Islet precursor cell (in vitro differentiated cells): ENCODE results near the gene CGB2.
"Not testable (repeated sequence)": the region's sequence is repeated elsewhere in the genome, so short reads cannot be mapped to it uniquely, and the experiment has no call there.

Source experiments
- DNase-seq: peaks from one replicate; pipeline ENCODE4 v3.0.0-alpha.2; 2018

CGB2 gene

GRCh38 chr19:49011194-49011593 is 20.5 kb upstream of the CGB2 start:
- no peak for DNase-seq

- DNase-seq = peak; percentile 61
Observed at GRCh38 chr19:49014123-49014869, 17.4 kb upstream of the CGB2 start.

GRCh38 chr19:49014870-49015255 is 16.8 kb upstream of the CGB2 start:
- peak; percentile 48 for DNase-seq

GRCh38 chr19:49016067-49016839 is 15.4 kb upstream of the CGB2 start:
- DNase-seq = peak; percentile 14

- DNase-seq = no peak
Observed at GRCh38 chr19:49017041-49017665, 14.5 kb upstream of the CGB2 start, which contains the start of gene LHB. Gene LHB, minus strand, starts transcription at chr19:49017091. Its CDS starts 10 bp downstream, at chr19:49017081.

GRCh38 chr19:49017666-49018351 is 13.9 kb upstream of the CGB2 start:
- DNase-seq = peak; percentile 89

GRCh38 chr19:49018388-49019241 is 13.1 kb upstream of the CGB2 start:
- peak; percentile 51 for DNase-seq

- peak; percentile 79 for DNase-seq
Observed at GRCh38 chr19:49019242-49019932, 12.3 kb upstream of the CGB2 start.

- DNase-seq = peak; percentile 59
Observed at GRCh38 chr19:49020342-49020741, 11.3 kb upstream of the CGB2 start.

- DNase-seq = peak; percentile 56
Observed at GRCh38 chr19:49020931-49021895, 10.5 kb upstream of the CGB2 start.

- no peak for DNase-seq
Observed at GRCh38 chr19:49022116-49022515, 9.6 kb upstream of the CGB2 start.

- DNase-seq = not testable (repeated sequence)
Observed at GRCh38 chr19:49024233-49024632, 7.5 kb upstream of the CGB2 start, which contains the start of gene CGB3. Gene CGB3, minus strand, starts transcription at chr19:49024333. Its CDS starts 362 bp downstream, at chr19:49023971.

GRCh38 chr19:49025088-49025487 is 6.6 kb upstream of the CGB2 start:
- not testable (repeated sequence) for DNase-seq

- DNase-seq = not testable (repeated sequence)
Observed at GRCh38 chr19:49025599-49025998, 6.1 kb upstream of the CGB2 start.

GRCh38 chr19:49028686-49029085 is 3.0 kb upstream of the CGB2 start:
- not testable (repeated sequence) for DNase-seq

GRCh38 chr19:49029749-49030148 is 1.9 kb upstream of the CGB2 start:
- DNase-seq = not testable (repeated sequence)

GRCh38 chr19:49030323-49030722 is 1.4 kb upstream of the CGB2 start:
- not testable (repeated sequence) for DNase-seq

GRCh38 chr19:49036815-49037214 is 5.1 kb downstream of the CGB2 start, which contains the start of gene CGB1:
Gene CGB1, minus strand, starts transcription at chr19:49036895. Its CDS starts 184 bp downstream, at chr19:49036711.
- not testable (repeated sequence) for DNase-seq

GRCh38 chr19:49038111-49038510 is 6.4 kb downstream of the CGB2 start:
- not testable (repeated sequence) for DNase-seq
